Neutrophil (primary cell): ENCODE data around the gene CFAP161.

Source experiments
- H3K27ac ChIP-seq: fragments of 200-600 bp; sonication (generic); 2 replicates; pipeline ENCODE4 v1.5.1; 2016; ENCODE audit warnings: mild to moderate bottlenecking, moderate library complexity
- H3K27me3 ChIP-seq: fragments of 200-600 bp; sonication (generic); 2 replicates; pipeline ENCODE4 v1.6.0; 2016; ENCODE audit warnings: mild to moderate bottlenecking
- H3K36me3 ChIP-seq: fragments of 200-600 bp; sonication (generic); 2 replicates; pipeline ENCODE4 v1.5.1; 2017
- H3K4me1 ChIP-seq, 2 experiments: fragments of 200-600 bp in 1 of 2; sonication (generic) in 1 of 2; 1 replicate in 1 of 2; 2 replicates in 1 of 2; pipeline versions ENCODE4 v1.5.1 to v1.6.1; 2013 to 2016; ENCODE audit warnings: low read depth in 1 of 2, low read length in 1 of 2, mild to moderate bottlenecking in 1 of 2, moderate library complexity in 1 of 2; ENCODE audit not compliant: control insufficient read depth in 1 of 2, insufficient read depth in 1 of 2
- H3K4me3 ChIP-seq, 2 experiments: fragments of 200-600 bp in 1 of 2; sonication (generic) in 1 of 2; 1 replicate in 1 of 2; 2 replicates in 1 of 2; pipeline ENCODE4 v1.5.1; 2013 to 2016; ENCODE audit warnings: low read depth in 1 of 2, low read length in 1 of 2, mild to moderate bottlenecking in 1 of 2, moderate library complexity in 1 of 2
- H3K9me3 ChIP-seq: fragments of 200-600 bp; sonication (generic); 2 replicates; pipeline ENCODE4 v1.5.1; 2016
- TF ChIP-seq, protein P1 (sequence below): fragments of 200-600 bp; sonication (generic); IDR thresholded peaks from 2 replicates; pipeline ENCODE4 v1.5.1; 2016; ENCODE audit warnings: antibody characterized with exemption

CFAP161 gene

DNA sequence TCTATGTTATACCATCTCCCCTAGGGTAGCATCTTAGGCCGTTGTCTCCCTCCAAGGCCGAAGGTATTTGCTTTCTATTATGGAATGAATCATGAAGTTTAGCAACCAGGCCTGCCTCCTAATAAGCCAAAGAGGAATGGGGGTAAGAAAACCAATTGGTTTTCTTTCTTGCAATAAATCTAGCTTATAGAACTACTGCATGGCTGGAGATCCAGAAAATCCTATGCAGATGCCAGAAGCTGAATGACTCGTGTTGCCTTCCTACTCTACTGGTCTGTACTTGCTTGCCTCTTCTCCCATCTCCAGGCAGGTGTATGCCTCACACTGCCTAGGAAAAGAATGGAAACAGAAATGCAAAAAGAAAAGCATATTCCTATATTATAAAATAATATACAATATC, 31.5 kb downstream of the CFAP161 start:
- Histone ChIP-seq H3K27me3 (peaks cover 18% of the 10 kb centered on the region), H3K9me3 (no peaks in the 10 kb centered on the region), H3K27ac (no peak overlapping the region), H3K4me1 (no peaks in the 10 kb centered on the region), H3K4me3 (no peak overlapping the region), H3K36me3 (no peaks in the 10 kb centered on the region)
- TF ChIP-seq, protein P1, sequence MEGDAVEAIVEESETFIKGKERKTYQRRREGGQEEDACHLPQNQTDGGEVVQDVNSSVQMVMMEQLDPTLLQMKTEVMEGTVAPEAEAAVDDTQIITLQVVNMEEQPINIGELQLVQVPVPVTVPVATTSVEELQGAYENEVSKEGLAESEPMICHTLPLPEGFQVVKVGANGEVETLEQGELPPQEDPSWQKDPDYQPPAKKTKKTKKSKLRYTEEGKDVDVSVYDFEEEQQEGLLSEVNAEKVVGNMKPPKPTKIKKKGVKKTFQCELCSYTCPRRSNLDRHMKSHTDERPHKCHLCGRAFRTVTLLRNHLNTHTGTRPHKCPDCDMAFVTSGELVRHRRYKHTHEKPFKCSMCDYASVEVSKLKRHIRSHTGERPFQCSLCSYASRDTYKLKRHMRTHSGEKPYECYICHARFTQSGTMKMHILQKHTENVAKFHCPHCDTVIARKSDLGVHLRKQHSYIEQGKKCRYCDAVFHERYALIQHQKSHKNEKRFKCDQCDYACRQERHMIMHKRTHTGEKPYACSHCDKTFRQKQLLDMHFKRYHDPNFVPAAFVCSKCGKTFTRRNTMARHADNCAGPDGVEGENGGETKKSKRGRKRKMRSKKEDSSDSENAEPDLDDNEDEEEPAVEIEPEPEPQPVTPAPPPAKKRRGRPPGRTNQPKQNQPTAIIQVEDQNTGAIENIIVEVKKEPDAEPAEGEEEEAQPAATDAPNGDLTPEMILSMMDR: no peak

DNA sequence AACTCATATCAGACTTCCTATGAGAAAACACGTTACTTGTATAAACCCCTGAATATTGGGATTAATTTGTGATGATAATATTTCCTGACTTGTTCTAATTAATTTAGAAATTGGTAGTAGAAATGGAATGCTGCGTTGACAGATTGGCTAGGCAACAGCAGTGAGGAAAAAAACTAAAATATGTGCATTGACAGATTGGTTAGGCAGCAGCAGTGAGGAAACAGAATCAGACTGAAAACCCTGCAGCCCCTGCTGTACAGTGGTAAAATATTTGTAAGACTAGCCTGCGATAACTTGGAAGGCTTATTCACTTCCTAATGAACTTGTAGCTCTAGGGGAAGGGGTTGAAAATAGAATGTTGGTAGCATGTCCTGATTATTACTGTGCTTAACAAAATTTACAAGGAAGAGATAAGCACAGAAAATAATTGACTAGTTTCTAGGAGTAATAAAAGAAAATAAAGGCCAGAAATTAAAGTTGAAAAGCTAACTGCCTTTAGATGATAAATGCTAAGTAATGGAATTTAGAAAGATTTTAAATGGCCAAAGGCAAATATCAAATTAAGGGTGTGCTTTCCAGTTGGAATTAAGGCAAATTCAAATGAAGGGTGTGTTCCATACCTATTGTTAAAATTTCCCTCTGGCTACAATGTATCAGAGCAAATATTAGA, 32.7 kb downstream of the CFAP161 start:
- no peak overlapping the region for H3K27ac ChIP-seq
- H3K4me3 ChIP-seq: no peak overlapping the region
- TF ChIP-seq, protein P1: no peak
- no peaks in the 10 kb centered on the region for H3K9me3 ChIP-seq
- no peaks in the 10 kb centered on the region for H3K4me1 ChIP-seq
- H3K27me3 ChIP-seq: peaks cover 27% of the 10 kb centered on the region
- no peaks in the 10 kb centered on the region for H3K36me3 ChIP-seq

DNA sequence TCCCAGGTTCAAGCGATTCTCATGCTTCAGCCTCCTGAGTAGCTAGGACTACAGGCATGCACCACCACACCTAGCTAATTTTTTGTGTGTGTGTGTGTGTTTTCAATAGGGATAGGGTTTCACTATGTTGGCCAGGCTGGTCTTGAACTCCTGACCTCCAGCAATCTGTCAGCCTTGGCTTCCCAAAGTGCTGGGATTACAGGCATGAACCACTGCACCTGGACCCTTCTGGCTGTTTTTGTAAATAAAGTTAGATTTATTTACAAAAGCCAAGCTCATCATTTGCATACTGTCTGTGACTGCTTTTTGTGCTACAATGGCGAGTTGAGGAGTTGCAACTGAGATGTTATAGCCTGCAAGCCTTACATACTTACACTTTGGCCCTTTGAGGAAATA, 34.1 kb downstream of the CFAP161 start:
- Histone ChIP-seq H3K9me3 (no peaks in the 10 kb centered on the region), H3K36me3 (no peaks in the 10 kb centered on the region), H3K4me1 (no peaks in the 10 kb centered on the region), H3K27me3 (peaks cover 30% of the 10 kb centered on the region), H3K27ac (no peak overlapping the region), H3K4me3 (no peak overlapping the region)
- TF ChIP-seq, protein P1: no peak

DNA sequence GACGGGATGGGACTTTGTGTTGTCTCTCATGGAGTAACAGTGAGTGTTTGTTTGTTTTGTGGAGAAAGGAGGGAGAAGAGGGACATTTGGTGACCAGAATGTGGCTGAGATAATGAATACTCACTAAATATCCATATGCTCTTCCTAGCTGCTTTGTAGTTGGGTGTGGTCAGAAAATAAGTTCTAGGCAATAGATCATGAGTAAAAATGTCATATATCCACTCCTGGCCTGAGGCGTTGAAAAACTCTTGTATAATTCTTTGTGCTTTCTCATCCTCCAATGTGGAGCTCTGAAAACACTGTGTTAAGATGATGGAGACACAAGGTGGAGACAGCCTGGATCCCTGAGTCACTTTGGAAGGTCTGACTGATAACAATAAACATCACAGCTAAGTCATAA, 34.6 kb downstream of the CFAP161 start:
- Histone ChIP-seq H3K27ac (no peak overlapping the region), H3K27me3 (peaks cover 30% of the 10 kb centered on the region), H3K4me1 (no peaks in the 10 kb centered on the region), H3K36me3 (no peaks in the 10 kb centered on the region), H3K9me3 (no peaks in the 10 kb centered on the region), H3K4me3 (no peak overlapping the region)
- TF ChIP-seq, protein P1: no peak

DNA sequence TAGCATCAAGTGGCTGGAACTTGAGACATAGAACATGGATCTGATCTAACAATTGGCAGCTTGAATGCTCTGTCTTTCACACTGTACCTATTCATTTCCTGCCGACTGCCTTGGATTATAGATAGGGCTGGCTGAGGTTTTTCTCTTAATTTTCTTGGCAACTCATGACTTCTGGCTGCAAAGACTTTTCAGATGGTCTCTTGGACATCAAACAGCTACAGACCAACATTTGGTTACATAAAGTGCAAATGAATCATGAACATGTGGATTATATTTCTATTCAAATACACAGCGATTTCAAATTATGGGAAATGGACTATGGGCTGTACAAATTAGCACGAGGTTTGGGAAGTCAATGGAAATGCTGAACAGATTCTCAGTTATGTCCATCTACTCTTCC, 36.4 kb downstream of the CFAP161 start:
- TF ChIP-seq, protein P1: no peak
- no peak overlapping the region for H3K4me3 ChIP-seq
- H3K9me3 ChIP-seq: no peaks in the 10 kb centered on the region
- H3K4me1 ChIP-seq: no peaks in the 10 kb centered on the region
- peaks cover 30% of the 10 kb centered on the region for H3K27me3 ChIP-seq
- no peak overlapping the region for H3K27ac ChIP-seq
- no peaks in the 10 kb centered on the region for H3K36me3 ChIP-seq
